Measurements from ENCODE around the gene RXRA.

DNA sequence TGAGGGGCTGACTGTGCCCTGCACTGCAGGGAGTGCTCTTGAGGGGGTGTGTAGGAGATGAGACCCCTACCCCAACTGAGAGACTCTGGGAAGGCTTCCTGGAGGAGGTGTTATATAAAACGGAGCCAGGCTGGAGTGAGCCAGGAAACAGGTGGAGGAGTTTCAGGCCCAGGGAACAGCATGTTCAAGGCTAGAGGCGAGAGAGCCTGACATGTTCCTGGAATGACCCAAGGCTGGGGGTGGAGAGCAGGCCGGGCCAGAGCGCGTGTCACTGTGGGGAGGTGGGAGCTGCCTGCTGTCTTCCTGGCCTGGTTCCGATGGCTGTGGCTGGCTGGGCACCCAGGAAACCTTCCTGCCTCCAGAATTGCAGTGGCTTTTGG, 48.7 kb downstream of the RXRA start:
- TF ChIP-seq CTCF (IDR thresholded peaks at IDR 0.05; ENCODE audit: insufficient read depth, low read length) (no peak), POLR2AphosphoS5 (IDR thresholded peaks at IDR 0.05; ENCODE audit: low read depth) (no peak), REST (IDR thresholded peaks at IDR 0.05; ENCODE audit: insufficient replicate concordance, low read depth) (no peak), GABPA (IDR thresholded peaks at IDR 0.05; ENCODE audit: low read depth) (no peak)
